ENCODE results near the gene ZNF644. TPM values are rescaled to one million over a fixed set of nuclear protein-coding genes. Genes with fewer than 3 reads are reported as not detected.

ZNF644 gene
- total and polyA plus RNA-seq, 4 donors, result 6.8 to 38.8 (median 27.2) TPM

- no peak for DNase-seq (ENCODE audit: low spot score)
Measured at GRCh38 chr1:90876101-90876500, 145.7 kb downstream of the ZNF644 start.

More at GRCh38 chr1:90876101-90876500, 145.7 kb downstream of the ZNF644 start:
- peaks cover 7 to 20% (median 12%) of the 10 kb centered on the region in 4 donors for H3K9me3 ChIP-seq (ENCODE audit: control insufficient read depth in 4 of 4, low read length in 3 of 4)
- no peaks in the 10 kb centered on the region for H3K36me3 ChIP-seq (ENCODE audit: control insufficient read depth in 4 of 4, insufficient read depth in 3 of 4, low read depth in 1 of 4, low read length in 3 of 4)
- no peak overlapping the region for H3K9ac ChIP-seq (ENCODE audit: low read depth in 1 of 2, low read length in 2 of 2)
- no peak overlapping the region for H3K4me3 ChIP-seq (ENCODE audit: low read depth in 1 of 3, low read length in 3 of 3)
- H3K27ac ChIP-seq (ENCODE audit: low read depth in 1 of 2, low read length in 2 of 2), result no peak overlapping the region
- H3K4me1 ChIP-seq (ENCODE audit: control insufficient read depth in 4 of 4, insufficient read depth in 4 of 4, low read length in 3 of 4), result no peaks in the 10 kb centered on the region
- TF ChIP-seq, protein P1, sequence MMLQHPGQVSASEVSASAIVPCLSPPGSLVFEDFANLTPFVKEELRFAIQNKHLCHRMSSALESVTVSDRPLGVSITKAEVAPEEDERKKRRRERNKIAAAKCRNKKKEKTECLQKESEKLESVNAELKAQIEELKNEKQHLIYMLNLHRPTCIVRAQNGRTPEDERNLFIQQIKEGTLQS (IDR thresholded peaks at IDR 0.05), result no peak
- TF ChIP-seq, protein P2, sequence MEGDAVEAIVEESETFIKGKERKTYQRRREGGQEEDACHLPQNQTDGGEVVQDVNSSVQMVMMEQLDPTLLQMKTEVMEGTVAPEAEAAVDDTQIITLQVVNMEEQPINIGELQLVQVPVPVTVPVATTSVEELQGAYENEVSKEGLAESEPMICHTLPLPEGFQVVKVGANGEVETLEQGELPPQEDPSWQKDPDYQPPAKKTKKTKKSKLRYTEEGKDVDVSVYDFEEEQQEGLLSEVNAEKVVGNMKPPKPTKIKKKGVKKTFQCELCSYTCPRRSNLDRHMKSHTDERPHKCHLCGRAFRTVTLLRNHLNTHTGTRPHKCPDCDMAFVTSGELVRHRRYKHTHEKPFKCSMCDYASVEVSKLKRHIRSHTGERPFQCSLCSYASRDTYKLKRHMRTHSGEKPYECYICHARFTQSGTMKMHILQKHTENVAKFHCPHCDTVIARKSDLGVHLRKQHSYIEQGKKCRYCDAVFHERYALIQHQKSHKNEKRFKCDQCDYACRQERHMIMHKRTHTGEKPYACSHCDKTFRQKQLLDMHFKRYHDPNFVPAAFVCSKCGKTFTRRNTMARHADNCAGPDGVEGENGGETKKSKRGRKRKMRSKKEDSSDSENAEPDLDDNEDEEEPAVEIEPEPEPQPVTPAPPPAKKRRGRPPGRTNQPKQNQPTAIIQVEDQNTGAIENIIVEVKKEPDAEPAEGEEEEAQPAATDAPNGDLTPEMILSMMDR (IDR thresholded peaks at IDR 0.05; ENCODE audit: low read depth, low read length, missing input control), result no peak
- TF ChIP-seq HNF4A (conservative IDR thresholded peaks at IDR 0.05), result no peak
- 81% methylated on average over 3 of the region's 3 CpGs for WGBS
- H3K27me3 ChIP-seq (ENCODE audit: control insufficient read depth in 4 of 4, insufficient read depth in 4 of 4, low read length in 3 of 4), result no peaks in the 10 kb centered on the region
